HepG2 (cell line): ENCODE data around the gene TRAPPC12. TPM values are rescaled to one million over a fixed set of nuclear protein-coding genes. Genes with fewer than 3 reads are reported as not detected.
A peak's percentile ranks its signal among the peaks of the same experiment; 100 is the strongest.

ENCODE experiments used
- CEBPB ChIP-seq: IDR thresholded peaks from 2 replicates; pipeline ENCODE4 v1.6.1; 2011; ENCODE audit warnings: low read depth, low read length, improper control_type of control experiment, borderline replicate concordance
- CHCHD3 ChIP-seq: sonication (generic); formaldehyde crosslinking; IDR thresholded peaks from 2 replicates; pipeline ENCODE4 v1.8.0; 2022; ENCODE audit warnings: mild to moderate bottlenecking, missing genetic modification reagents, moderate library complexity
- FOXA3 ChIP-seq: IDR thresholded peaks from 2 replicates; pipeline ENCODE4 v1.6.1; 2016; ENCODE audit warnings: missing genetic modification reagents, missing compliant biosample characterization
- HOMEZ ChIP-seq: IDR thresholded peaks from 2 replicates; pipeline ENCODE4 v1.6.1; 2016; ENCODE audit warnings: low read depth
- KLF13 ChIP-seq: sonication (generic); formaldehyde crosslinking; IDR thresholded peaks from 2 replicates; pipeline ENCODE4 v1.4.0; 2020; ENCODE audit warnings: mild to moderate bottlenecking, missing genetic modification reagents
- LCORL ChIP-seq, 2 experiments: fragments of 450-650 bp in 1 of 2; sonication (generic) in 1 of 2; formaldehyde crosslinking in 1 of 2; IDR thresholded peaks; 2 replicates each; pipeline versions ENCODE4 v1.5.0 to v1.6.1; 2017 to 2020; ENCODE audit warnings: antibody characterized with exemption in 1 of 2, missing genetic modification reagents in 1 of 2
- MNT ChIP-seq: fragments of 450-650 bp; IDR thresholded peaks from 2 replicates; pipeline ENCODE4 v1.6.1; 2016
- NBN ChIP-seq: fragments of 450-650 bp; conservative IDR thresholded peaks from 2 replicates; pipeline ENCODE4 v1.6.1; 2017
- NCOA2 ChIP-seq: sonication (generic); formaldehyde crosslinking; IDR thresholded peaks from 2 replicates; pipeline ENCODE4 v1.8.0; 2022; ENCODE audit warnings: inconsistent platforms
- PAF1 ChIP-seq: IDR thresholded peaks from 2 replicates; pipeline ENCODE4 v1.6.1; 2016; ENCODE audit warnings: missing genetic modification reagents, missing compliant biosample characterization
- PHF21A ChIP-seq: sonication (generic); formaldehyde crosslinking; IDR thresholded peaks from 2 replicates; pipeline ENCODE4 v1.5.0; 2020; ENCODE audit warnings: mild to moderate bottlenecking, missing genetic modification reagents
- POLR2A ChIP-seq, 2 experiments: IDR thresholded peaks; 2 replicates each; pipeline ENCODE4 v1.6.1; 2011; ENCODE audit warnings: low read depth in 2 of 2, low read length in 2 of 2, mild to moderate bottlenecking in 1 of 2, moderate library complexity in 1 of 2; ENCODE audit not compliant: insufficient read depth in 1 of 2
- SAP130 ChIP-seq: IDR thresholded peaks from 2 replicates; pipeline ENCODE4 v1.6.1; 2016; ENCODE audit warnings: low read depth
- ZBTB38 ChIP-seq: sonication (generic); formaldehyde crosslinking; IDR thresholded peaks from 2 replicates; pipeline ENCODE4 v1.5.1; 2020; ENCODE audit warnings: mild to moderate bottlenecking, missing genetic modification reagents
- ZKSCAN8 ChIP-seq: IDR thresholded peaks from 2 replicates; pipeline ENCODE4 v1.6.1; 2016; ENCODE audit warnings: borderline replicate concordance, missing genetic modification reagents, missing compliant biosample characterization
- ZNF180 ChIP-seq: sonication (generic); formaldehyde crosslinking; IDR thresholded peaks from 2 replicates; pipeline ENCODE4 v1.4.0; 2020; ENCODE audit warnings: low read depth, missing genetic modification reagents, borderline replicate concordance
- ZNF224 ChIP-seq: sonication (generic); formaldehyde crosslinking; IDR thresholded peaks from 2 replicates; pipeline ENCODE4 v1.5.0; 2020; ENCODE audit warnings: mild to moderate bottlenecking, missing genetic modification reagents
- ZNF343 ChIP-seq: sonication (generic); formaldehyde crosslinking; IDR thresholded peaks from 2 replicates; pipeline ENCODE4 v1.4.0; 2020; ENCODE audit warnings: mild to moderate bottlenecking, missing genetic modification reagents
- ZNF609 ChIP-seq: sonication (generic); formaldehyde crosslinking; IDR thresholded peaks from 2 replicates; pipeline ENCODE4 v1.4.0; 2020; ENCODE audit warnings: mild to moderate bottlenecking, missing genetic modification reagents, borderline replicate concordance
- polyA plus RNA-seq, 8 experiments: library from polyadenylated mRNA; depleted of rRNA in 3 of 8; stranded (reverse) in 7 of 8; unstranded in 1 of 8; fragments of >200 nt; fragmentation: Illumina TruSeq in 4 of 8; extraction: Trizol in 4 of 8; gene quantifications; 2 replicates each; pipeline versions ENCODE4 v1.2.1 to v1.2.3, GENCODE V29; 2011 to 2016; ENCODE audit warnings: low read depth in 4 of 8, missing spikeins in 1 of 8, mixed read lengths in 1 of 8; ENCODE audit not compliant: insufficient read depth in 1 of 8
- total RNA-seq, 5 experiments: library from RNA; depleted of rRNA; stranded (reverse); fragments of >200 nt; fragmentation: Illumina TruSeq; extraction: Trizol; gene quantifications; 2 replicates each; pipeline ENCODE4 v1.2.3, GENCODE V29; 2016; ENCODE audit warnings: low read depth in 1 of 5
- TF ChIP-seq, protein P1 (sequence below): sonication (generic); formaldehyde crosslinking; IDR thresholded peaks from 2 replicates; pipeline ENCODE4 v1.4.0; 2020; ENCODE audit warnings: missing genetic modification reagents
- TF ChIP-seq, protein P2 (sequence below): sonication (generic); formaldehyde crosslinking; IDR thresholded peaks from 2 replicates; pipeline ENCODE4 v1.8.1; 2023; ENCODE audit warnings: mild to moderate bottlenecking, missing genetic modification reagents

The TRAPPC12 gene
- total and polyA plus RNA-seq, 2 of the 13 experiments (the other 11 are each of a cell fraction or from before 2014, with no cell fraction given), result 46.4 to 97.7 TPM

- TF ChIP-seq ZNF609 (CRISPR knock-in tag) (no peak), CEBPB (no peak), NBN (no peak), ZNF224 (CRISPR knock-in tag) (no peak), SAP130 (peak; percentile 70; the same call in 1 of the 2 replicates), PHF21A (CRISPR knock-in tag) (no peak), POLR2A (IDR thresholded peaks at IDR 0.05; ENCODE audit: insufficient read depth in 1 of 2, low read depth in 2 of 2, low read length in 2 of 2) (no peak), PAF1 (CRISPR knock-in tag) (no peak), FOXA3 (CRISPR knock-in tag) (peak; percentile 72), LCORL (IDR thresholded peaks at IDR 0.05) (no peak), LCORL (CRISPR knock-in tag; IDR thresholded peaks at IDR 0.05) (peak; percentile 77; the same call in 1 of the 2 replicates), NCOA2 (no peak), HOMEZ (no peak), ZBTB38 (no peak), ZNF343 (no peak), CHCHD3 (no peak), MNT (0 out of 2 replicates have a peak, but pooled peaks have one; percentile 4), ZNF180 (CRISPR knock-in tag) (no peak), KLF13 (CRISPR knock-in tag) (no peak), ZKSCAN8 (CRISPR knock-in tag) (no peak)
- TF ChIP-seq, protein P1, sequence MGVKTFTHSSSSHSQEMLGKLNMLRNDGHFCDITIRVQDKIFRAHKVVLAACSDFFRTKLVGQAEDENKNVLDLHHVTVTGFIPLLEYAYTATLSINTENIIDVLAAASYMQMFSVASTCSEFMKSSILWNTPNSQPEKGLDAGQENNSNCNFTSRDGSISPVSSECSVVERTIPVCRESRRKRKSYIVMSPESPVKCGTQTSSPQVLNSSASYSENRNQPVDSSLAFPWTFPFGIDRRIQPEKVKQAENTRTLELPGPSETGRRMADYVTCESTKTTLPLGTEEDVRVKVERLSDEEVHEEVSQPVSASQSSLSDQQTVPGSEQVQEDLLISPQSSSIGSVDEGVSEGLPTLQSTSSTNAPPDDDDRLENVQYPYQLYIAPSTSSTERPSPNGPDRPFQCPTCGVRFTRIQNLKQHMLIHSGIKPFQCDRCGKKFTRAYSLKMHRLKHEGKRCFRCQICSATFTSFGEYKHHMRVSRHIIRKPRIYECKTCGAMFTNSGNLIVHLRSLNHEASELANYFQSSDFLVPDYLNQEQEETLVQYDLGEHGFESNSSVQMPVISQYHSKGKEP (CRISPR knock-in tag), result no peak
- TF ChIP-seq, protein P2, sequence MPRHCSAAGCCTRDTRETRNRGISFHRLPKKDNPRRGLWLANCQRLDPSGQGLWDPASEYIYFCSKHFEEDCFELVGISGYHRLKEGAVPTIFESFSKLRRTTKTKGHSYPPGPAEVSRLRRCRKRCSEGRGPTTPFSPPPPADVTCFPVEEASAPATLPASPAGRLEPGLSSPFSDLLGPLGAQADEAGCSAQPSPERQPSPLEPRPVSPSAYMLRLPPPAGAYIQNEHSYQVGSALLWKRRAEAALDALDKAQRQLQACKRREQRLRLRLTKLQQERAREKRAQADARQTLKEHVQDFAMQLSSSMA (CRISPR knock-in tag), result no peak
Measured at GRCh38 chr2:3517948-3518495, 138.5 kb downstream of the TRAPPC12 start (continued).
